ENCODE data around the gene CHD8.

The CHD8 gene

DNA sequence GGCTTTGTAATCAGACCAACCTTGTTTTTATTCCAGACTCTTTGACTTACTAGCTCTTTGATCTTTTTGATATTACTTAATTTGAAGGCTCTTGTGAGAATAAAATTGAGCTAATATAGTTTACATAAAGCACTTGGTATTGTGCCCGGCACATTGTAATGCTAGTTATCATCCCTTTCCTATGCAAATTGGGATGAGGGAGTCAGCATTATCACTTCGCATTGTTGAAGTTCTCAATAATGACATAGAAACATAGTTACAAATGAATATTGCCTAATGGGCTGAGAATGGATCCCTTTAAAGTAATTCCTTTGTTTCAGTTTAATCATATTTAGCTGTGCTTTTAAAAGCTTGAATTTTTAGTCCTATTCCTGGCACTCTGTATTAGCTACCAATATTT is 108.7 kb downstream of the CHD8 start:
- TF ChIP-seq, protein P1, sequence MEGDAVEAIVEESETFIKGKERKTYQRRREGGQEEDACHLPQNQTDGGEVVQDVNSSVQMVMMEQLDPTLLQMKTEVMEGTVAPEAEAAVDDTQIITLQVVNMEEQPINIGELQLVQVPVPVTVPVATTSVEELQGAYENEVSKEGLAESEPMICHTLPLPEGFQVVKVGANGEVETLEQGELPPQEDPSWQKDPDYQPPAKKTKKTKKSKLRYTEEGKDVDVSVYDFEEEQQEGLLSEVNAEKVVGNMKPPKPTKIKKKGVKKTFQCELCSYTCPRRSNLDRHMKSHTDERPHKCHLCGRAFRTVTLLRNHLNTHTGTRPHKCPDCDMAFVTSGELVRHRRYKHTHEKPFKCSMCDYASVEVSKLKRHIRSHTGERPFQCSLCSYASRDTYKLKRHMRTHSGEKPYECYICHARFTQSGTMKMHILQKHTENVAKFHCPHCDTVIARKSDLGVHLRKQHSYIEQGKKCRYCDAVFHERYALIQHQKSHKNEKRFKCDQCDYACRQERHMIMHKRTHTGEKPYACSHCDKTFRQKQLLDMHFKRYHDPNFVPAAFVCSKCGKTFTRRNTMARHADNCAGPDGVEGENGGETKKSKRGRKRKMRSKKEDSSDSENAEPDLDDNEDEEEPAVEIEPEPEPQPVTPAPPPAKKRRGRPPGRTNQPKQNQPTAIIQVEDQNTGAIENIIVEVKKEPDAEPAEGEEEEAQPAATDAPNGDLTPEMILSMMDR (IDR thresholded peaks at IDR 0.05; ENCODE audit: insufficient read depth, low read depth, low read length, missing control alignments) = no peak
- H3K4me3 ChIP-seq (ENCODE audit: low read depth, low read length) = no peak overlapping the region
- DNase-seq (ENCODE audit: low read depth) = no peak

DNA sequence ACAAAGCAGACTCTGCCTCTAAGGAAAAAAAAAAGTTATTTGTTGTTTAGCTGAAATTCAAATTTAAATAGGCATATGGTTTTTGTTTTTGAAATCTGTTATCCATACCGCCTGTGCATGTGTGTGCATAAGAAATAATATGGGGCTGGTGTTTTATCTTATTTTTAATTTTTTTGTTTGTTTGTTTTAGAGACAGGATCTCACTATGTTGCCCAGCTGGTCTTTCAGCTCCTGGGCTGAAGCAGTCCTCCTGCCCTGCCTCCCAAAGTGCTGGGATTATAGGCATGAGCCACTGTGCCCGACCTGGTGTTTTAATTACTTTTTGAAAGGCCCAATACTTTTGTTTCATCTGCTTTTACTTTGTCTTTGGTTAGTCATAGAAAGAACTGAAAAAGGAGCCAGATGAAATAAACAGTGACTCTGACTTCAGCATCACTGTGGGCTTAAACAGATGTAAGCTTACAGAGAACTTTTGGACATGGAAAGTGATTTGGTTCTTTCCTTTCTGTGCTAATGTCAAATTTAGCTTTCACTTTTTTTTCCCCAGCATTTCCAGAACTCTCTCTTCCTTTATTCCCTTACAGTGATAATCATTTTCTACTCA is 109.3 kb downstream of the CHD8 start:
- no peak for DNase-seq (ENCODE audit: low read depth)
- no peak overlapping the region for H3K4me3 ChIP-seq (ENCODE audit: low read depth, low read length)
- TF ChIP-seq, protein P1 (IDR thresholded peaks at IDR 0.05; ENCODE audit: insufficient read depth, low read depth, low read length, missing control alignments) = no peak

DNA sequence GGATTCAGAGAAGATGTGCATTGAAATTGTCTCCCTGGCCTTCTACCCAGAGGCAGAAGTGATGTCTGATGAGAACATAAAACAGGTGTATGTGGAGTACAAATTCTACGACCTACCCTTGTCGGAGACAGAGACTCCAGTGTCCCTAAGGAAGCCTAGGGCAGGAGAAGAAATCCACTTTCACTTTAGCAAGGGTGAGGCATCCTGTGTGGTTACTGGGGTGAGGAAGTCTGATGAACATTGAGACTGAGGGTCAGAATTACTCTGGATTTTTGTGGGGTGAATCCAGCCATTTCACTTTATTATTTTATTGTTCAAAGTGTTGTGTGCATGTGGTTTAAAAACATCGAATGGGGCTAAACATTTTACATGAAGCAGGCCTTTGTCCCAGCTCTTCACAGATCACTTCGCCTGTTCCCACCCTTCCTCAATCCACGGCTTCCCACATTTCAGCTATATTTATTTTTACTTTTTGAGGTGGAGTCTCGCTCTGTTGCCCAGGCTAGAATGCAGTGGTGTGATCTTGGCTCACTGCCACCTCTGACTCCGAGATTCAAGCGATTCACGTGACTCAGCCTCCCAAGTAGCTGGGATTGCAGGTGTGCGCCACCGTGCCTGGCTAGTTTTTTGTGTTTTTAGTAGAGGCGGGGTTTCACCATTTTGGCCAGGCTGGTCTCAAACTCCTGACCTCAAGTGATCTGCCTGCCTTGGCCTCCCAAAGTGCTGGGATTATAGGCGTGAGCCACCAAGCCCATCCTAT is 112.7 kb downstream of the CHD8 start:
- TF ChIP-seq, protein P1 (IDR thresholded peaks at IDR 0.05; ENCODE audit: insufficient read depth, low read depth, low read length, missing control alignments) = no peak
- no peak overlapping the region for H3K4me3 ChIP-seq (ENCODE audit: low read depth, low read length)
- DNase-seq (ENCODE audit: low read depth) = no peak

Measured in GM12865 (cell line).